GM18868 (cell line): ENCODE data around the gene ZNF664.

Experiments used
- ATAC-seq: cut with Tn5 transposase; IDR thresholded peaks from one replicate; pipeline ENCODE4 v1.9.1; 2021; ENCODE audit warnings: mild to moderate bottlenecking, moderate library complexity; ENCODE audit not compliant: unreplicated experiment

Gene ZNF664

DNA sequence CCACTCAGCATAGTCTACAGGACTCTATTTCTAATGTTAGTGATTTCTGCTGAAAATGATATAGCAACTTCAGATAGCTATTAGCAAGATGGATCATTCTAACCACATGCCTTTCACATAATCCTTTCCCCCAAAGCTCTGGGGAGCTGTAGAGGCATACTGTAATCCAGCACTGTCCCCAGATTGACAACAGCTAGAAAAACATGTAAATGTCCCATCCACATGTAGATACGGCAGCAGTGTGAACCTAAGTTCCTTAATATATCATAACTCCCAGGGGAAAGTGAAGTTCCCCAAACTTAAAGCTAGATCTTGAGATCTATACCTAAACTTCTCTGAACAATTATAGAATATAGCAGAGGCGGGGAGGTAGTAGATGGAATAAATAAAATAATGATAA lies 14.0 kb downstream of the ZNF664 start:
- no peak for ATAC-seq

DNA sequence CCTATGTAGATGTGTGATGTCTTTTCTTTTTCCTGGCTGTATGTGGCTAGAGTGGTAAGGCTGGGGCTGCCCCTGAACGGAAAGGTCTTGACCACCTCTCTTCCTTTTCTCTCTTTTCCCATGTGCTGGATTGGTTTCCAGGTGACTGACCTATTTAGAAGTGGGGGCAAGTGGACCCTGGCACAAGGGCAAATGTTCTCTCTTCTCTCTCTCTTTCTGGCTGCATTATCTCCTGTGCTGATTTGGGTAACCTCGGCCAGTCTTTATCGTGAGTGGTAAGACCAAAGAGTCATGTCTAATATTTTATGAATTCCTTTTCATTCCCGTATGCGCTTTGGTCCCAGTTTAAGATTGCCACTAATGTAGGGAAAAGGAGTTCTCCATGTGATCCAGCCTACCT lies 16.2 kb downstream of the ZNF664 start:
- ATAC-seq = no peak

DNA sequence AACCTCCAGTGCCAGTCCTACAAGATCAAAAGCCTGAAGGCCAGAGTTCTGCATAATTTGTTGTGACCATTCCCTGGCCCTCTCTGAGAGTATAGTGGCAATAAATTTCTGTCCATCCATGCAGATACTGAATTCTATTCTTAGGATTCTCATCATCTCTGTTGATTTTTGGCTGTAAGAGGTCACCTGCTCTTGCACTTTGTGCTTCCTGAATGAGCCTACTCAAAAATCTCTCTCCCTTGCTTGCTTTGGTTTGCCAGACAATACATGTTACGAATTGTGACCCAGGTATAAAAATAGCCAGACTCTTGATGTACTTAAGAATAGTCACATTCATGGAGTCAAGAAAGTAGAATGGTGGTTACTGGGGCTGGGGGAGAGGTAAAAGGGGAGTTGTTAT lies 16.7 kb downstream of the ZNF664 start:
- no peak for ATAC-seq

DNA sequence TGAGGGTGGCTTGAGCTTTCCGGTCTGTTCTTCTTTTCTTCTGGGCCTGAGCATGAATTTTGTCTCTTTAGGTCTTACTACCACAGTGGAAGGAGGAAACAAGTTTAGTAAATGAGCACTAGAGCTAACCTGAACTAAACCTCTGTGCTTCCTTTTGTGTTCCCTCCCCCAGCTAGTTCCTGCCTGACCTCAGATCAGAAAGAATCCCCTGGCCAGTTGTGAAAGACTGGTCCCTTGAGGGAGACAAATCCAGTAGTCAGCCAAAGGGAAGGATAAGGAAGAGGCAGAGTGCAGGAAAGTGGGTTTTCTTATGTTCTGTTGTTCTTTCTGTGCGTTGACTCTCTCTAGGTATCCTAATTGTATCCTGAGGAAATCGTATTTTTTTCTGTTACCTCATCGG lies 17.5 kb downstream of the ZNF664 start:
- ATAC-seq = no peak

DNA sequence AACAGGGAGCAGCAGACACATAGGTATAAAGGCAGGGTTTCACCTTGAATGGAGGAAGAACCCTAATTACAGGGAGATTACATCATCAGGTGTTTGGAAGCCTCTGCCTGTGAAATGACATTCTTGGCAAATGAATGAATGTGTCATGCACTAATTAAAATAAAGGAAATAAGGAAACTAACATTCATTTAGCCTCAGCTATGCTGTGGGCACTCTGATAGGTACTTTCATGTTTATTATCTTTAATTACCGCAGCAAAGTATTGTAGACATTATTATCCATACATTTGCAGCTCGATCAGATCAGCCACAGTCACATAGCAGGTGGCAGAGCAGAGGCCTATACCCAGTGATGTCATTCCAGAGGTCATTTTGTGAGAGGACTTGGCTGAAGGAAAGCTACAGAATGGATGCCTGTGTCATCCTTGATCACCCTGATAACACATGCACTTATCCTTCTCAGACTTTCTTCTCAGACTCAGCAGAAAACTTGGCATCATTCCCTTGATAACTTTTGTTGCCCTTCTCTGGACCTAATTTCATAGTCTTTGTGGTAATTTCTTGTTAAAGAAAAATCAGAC lies 18.4 kb downstream of the ZNF664 start:
- ATAC-seq = no peak

DNA sequence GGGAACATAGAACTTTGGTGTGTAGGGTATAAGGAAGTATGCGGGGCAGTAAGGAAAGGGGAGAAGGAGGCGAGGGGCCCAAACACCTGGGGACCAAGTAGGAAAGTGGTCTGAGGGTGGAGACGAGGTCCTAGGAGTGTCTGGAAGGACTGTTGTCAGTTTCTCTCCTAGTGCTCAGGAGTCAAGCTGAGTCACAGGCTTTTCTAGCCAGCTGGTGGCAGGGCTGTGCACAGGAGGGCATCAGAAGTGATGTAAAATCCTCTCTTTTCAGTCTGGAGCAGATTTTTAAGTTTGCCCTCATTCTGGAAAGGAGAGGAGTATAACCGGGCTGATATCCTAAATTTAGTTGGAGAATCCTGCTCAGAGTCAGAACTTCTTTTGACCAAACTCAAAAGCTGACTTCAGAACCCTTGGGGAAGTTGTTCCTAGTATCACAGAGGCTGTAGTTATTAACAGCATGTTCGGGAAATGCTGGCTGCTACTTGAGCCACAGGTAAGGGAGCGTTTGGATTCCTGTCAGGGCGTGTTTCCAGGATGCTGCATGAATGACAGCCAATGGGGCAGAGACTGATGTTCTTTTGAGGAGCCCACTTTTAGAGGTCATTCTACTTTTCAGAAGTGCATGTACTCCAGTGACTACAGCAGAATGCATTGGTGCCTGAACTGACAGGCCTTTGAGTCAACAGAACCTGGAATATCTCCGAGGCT lies 19.3 kb downstream of the ZNF664 start:
- no peak for ATAC-seq

DNA sequence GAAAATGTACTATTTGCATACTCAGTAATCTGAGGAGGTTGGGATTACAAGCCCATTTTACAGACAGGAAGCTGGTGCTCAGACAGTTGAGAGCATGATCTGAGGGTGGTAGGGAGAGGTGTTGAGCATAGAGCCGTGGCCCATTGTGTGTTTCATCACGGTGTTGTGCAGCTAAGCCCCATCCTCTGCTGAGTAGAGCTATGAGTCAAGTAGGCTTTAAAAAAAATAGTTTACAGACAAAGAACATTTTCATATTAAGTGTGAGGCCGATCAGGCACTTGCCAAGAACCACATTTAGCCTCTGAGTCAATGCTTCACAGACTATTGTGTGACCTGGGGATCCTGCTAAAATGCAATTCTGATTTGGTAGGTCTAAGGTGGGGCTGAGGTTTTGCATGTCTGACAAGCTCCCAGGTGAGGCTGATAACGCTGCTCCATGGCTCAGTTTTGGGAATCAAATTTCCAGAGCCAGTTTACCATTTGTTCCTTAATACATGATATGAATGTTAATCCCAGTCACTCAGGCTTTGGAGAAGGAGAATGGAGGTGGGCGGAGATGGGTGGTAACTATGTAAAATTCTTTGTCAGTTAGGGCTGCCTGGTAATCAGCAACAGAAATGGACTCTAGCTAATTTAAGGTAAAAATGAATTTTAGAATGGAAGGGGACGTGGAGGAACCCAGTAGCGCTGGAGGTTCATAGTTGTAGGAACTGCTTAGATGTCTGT lies 22.2 kb downstream of the ZNF664 start:
- no peak for ATAC-seq

DNA sequence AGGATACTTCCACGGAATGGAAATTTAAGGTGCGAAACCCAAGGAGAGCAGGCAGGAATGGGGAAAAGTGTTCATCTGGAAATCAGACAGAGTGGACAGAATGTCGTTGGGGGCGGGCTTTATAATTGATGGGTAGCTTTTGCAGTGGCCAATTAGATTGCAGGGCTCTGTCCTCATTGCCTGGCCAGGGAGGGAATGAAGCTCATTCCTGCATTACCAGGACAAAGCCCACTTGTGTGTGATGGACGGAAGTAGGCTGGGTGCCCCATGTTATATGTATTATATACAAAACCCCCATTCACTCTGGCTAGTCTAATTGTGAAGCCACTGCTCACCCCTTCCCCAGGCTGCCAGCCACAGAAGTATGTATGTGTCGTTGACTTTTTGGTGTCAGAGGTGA lies 23.6 kb downstream of the ZNF664 start:
- no peak for ATAC-seq

DNA sequence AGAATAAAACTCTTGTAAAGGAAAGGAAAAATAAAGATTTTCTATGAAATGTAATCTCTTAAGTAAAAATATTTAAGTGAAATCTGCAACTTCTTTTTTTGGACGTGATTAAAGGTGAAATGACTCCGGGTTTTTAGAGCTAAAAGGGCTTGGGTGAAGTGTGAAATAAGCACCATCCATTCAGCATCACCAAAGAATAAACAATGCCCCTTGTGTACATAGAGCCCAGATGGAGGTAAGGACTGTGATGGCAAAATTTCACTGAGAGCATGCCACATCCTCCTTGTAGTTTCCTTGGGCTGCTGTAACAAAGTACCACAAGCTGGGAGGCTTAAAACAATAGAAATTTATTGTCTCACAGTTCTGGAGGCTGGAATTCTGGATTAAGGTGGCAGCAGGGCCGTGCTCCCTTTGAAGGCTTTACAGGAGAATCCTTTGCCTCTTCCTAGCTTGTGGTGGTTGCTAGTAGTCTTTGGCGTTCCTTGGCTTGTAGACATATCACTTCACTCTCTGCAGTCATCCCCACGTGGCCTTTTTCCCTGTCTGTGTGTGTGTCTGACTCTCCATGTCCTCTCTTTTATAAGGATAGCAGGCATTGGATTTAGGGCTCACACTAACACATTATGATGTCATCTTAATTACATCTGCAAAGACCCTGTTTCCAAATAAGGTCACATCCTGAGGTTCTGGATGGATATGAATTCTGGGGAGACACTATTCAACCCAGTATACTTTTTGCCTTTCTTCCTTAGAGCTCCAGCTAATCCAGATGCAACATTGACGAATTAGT lies 24.2 kb downstream of the ZNF664 start:
- ATAC-seq = no peak

DNA sequence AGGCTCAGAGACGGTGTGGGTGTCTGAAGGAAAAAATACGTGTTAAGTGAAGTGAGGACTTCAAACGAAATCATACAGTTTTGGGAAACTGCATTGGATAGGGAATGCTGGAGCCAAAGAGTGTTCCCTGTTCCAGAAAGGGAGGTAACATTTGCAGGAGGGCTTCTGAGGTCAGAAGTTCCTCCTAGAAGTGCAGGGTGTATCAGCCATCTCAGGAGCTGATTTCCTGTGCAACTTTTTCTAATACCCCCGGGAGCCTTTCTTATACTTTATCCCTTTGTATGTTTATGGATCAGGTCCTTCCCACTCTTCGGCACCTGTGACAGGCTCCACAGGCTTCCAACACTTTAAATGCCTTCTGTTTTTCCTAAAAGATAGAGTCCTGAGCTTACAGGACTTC lies 24.9 kb downstream of the ZNF664 start:
- ATAC-seq = no peak

DNA sequence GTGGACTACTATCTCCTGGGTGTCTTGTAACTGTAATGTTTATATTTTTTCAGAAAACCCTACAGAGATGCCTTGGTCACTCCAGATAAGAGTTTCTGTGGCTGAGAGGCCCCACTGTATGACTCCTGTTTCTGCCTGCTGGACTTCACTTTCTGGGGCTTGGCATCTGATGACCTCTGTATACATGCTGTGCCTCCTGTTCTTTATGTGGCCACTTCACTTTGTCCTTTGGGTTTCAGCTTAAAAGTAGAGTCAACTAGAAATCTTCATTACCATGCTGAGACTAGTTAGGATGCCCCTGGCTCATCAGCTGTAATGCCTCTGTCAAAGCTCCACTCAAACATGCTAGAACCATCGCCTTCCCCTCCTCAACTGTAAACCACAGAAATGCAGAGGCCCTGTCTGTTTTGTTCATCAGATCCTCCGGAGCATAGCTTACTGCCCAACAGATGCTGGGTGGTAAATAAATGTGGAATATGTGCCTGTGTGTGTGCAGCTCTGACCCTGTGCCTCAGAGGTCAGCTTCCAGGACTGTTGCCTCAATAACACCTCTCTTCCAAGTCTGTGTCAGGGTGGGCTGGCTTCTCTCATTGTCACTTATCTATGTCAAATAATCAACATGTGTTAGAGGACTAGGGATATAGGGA lies 25.5 kb downstream of the ZNF664 start:
- no peak for ATAC-seq

DNA sequence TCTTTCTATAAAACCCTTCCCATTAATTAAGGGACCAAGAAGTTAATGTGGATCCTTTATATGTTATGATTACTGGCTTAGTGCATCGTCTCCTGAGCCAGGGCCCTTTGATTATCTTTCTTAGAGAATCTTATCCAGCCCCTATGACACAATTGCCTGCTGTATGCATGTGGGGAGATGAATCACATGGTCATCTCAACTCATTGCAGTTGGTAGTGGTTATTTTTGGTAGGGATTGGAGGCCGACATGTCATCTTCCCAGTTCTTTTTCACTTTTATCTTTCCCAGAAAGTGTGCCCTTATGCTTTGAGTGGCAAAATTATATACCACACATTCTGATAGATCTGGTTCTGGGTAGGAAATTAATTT lies 26.0 kb downstream of the ZNF664 start:
- ATAC-seq = no peak

DNA sequence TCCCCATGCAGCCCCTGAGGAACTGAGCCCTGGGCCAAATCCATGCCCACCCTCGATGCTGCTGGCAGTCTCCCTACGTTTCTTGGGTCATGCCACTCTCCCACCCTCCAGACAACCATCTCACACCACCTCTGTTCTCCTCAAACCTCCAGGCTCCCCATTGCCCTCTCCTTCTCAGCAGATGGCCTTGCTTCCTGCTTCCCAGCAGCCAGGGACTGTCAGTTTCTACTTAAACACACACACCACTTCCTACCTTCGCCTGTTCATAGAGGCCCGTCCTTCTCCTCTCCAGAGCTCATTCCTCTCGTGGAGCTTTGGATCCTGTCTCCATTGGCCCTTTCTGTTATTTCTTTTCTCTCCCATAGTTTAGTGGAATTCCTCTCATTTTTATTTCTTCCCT lies 27.1 kb downstream of the ZNF664 start:
- no peak for ATAC-seq

DNA sequence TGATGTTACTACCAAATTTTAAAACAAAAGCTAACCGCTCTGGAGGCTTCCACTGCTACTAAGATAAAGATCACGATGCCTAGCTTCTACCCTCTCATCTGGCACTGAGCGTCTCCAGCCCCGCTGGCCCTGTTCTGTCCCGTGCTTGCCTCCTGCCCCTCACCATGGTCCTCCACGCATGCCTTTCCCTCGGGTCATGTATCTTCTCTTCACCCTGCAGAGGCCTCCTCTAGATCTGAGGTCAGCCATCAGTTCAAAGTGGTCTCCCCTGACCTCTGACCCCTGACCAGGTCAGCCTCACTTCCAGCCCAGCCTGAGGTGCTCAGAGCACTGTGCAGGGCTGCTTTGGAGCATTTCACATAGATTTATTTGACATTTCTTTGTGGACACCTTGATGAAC lies 28.3 kb downstream of the ZNF664 start:
- ATAC-seq = no peak

DNA sequence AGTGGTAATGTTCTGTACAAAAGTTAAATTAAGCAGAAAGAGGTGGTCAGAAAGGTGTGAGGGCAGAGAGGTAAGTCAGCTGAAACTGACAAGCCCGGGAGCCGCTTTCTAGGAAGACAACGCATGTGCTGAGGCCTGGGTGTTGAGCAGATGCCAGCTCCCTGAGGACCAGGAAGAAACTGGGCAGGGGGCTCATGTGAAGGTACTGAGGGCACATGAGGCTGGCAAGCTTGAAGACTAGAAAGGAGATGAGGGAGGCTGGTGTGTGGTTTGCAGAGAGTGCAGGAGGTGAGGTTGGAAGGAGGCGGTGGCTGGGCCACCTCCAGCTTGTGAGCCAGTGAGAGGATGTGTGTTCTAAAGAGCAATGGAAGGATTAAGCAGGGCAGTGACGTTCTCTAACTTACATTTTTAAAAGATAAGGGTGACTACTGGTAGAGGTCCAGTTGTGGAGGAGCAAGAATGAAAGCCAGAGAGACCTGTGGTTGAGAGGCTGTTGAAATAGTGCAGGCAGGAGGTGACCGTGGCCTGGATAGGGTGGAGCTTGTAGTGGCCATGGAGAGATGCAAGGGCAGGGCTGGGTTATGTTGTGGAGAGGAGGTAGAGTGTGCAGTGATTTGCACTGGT lies 29.1 kb downstream of the ZNF664 start:
- ATAC-seq = no peak

DNA sequence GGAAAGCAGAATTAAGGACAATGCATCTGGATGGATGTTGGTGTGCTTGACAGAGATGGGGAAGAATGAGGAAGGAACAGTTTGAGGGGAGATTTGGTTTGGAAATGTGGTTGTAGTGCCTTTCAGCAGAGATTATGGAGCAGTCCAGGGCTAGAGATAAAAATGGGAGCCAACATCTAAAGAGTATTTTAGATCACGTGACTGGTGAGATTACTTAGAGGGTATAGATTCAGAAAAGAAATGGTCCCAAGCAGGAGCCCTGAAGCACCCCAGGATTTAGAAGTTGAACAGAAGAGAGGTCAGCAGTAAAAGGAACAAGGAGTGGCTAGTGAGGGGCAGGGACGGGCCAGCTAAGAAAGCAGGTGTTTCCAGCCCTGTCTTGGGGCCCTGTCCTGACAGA lies 29.6 kb downstream of the ZNF664 start:
- no peak for ATAC-seq

DNA sequence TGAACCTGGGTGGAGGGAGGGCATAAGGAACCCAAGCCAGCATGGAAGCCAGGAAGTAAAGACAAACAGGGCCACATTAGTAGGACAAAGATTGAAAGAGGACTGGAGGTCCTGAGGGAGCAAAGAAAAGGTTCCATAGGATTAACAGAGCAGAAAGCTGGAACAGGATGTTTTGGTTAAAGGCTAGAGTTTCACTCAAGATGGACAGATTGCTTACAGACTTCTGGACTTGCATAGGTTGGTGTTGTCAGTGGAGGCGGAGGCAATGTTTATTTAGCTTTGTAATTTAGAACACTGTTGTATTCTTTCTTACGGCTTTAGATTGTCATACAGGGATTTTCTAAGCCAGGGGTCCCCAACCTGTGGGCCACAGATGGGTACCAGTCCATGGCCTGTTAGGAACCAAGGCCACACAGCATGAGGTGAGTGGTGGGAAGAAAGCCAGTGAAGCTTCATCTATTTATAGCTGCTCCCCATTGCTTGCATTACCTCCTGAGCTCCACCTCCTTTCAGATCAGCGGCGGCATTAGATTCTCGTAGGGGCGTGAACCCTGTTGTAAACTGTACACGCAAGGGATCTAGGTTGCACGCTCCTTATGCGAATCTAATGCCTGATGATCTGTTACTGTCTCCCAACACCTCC lies 31.3 kb downstream of the ZNF664 start:
- ATAC-seq = no peak

DNA sequence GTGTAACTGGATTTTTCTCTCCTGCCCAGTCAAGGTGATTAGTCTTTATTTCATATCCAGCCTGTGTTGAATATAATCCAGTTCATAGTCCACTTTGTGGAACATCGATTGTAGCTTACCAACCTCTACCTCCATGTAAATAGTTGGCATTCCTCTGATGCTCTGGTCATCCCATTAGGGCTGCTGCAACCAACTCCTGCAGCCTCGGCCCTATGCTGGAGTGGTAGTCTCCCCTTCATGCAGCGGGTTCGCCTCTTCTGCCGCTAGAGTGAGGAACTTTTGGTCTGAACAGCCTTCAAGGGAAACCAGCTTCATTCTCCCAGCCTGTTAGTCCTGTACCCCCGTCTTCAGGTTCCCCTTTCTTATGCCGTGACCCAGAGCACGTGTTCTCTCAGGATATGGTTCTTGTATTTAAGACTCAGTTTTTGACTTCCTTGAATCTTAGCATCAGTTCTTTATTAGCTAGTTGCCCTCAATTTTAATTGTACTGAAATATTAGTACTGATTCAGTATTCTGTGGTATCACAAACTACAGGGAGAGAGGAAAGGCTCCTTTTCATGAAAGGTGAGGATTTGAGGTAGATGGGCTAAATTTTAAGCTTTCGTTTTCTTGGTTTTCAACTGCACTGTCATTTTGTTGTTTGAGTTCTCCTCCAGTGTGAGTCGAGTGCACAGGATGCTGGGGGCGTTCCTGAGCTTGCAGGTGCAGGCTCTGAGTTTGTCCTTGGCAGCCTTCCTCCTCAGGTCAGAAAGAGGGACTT lies 33.2 kb downstream of the ZNF664 start:
- peak; percentile 66 for ATAC-seq
